Measurements from ENCODE around the gene IRX5. TPM values are rescaled to one million over a fixed set of nuclear protein-coding genes. Genes with fewer than 3 reads are reported as not detected.

The IRX5 gene
- total RNA-seq (22.3 TPM), polyA plus RNA-seq (ENCODE audit: insufficient read depth, low read depth, low replicate concordance) (3.7 TPM)
- long read RNA-seq, donor 1, partial matches to known transcripts: 0 of 1 reads
- long read RNA-seq, donor 1, other reads (novel, unspliced or antisense): 0 of 1 reads
- long read RNA-seq, donor 2, transcript IRX5-202 (3 exons, 2,401 nt): major isoform, 5 of 6 reads
- long read RNA-seq, donor 2, partial matches to known transcripts: 0 of 6 reads
- long read RNA-seq, donor 2, other reads (novel, unspliced or antisense): 0 of 6 reads
- long read RNA-seq, donor 3, partial matches to known transcripts: 0 of 3 reads
- long read RNA-seq, donor 3, other reads (novel, unspliced or antisense): 0 of 3 reads
- long read RNA-seq, donor 4, partial matches to known transcripts: 0 of 5 reads
- long read RNA-seq, donor 4, other reads (novel, unspliced or antisense): 0 of 5 reads
- long read RNA-seq, donor 5: 0 reads
- long read RNA-seq, donor 6: 0 reads
- long read RNA-seq, donor 7, transcript IRX5-202 (3 exons, 2,401 nt): major isoform, 29 of 42 reads
- long read RNA-seq, donor 7, partial matches to known transcripts: 0 of 42 reads
- long read RNA-seq, donor 7, other reads (novel, unspliced or antisense): 10 of 42 reads
- long read RNA-seq, donor 8, partial matches to known transcripts: 0 of 5 reads
- long read RNA-seq, donor 8, other reads (novel, unspliced or antisense): 0 of 5 reads
- long read RNA-seq, donor 9, partial matches to known transcripts: 0 of 1 reads
- long read RNA-seq, donor 9, other reads (novel, unspliced or antisense): 0 of 1 reads
- long read RNA-seq, donor 10, partial matches to known transcripts: 10 of 13 reads
- long read RNA-seq, donor 10, other reads (novel, unspliced or antisense): 0 of 13 reads

- TF ChIP-seq, protein P1, sequence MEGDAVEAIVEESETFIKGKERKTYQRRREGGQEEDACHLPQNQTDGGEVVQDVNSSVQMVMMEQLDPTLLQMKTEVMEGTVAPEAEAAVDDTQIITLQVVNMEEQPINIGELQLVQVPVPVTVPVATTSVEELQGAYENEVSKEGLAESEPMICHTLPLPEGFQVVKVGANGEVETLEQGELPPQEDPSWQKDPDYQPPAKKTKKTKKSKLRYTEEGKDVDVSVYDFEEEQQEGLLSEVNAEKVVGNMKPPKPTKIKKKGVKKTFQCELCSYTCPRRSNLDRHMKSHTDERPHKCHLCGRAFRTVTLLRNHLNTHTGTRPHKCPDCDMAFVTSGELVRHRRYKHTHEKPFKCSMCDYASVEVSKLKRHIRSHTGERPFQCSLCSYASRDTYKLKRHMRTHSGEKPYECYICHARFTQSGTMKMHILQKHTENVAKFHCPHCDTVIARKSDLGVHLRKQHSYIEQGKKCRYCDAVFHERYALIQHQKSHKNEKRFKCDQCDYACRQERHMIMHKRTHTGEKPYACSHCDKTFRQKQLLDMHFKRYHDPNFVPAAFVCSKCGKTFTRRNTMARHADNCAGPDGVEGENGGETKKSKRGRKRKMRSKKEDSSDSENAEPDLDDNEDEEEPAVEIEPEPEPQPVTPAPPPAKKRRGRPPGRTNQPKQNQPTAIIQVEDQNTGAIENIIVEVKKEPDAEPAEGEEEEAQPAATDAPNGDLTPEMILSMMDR (IDR thresholded peaks at IDR 0.05; ENCODE audit: borderline replicate concordance, extremely low read depth, insufficient read depth): no peak
- Histone ChIP-seq H3K27me3 (ENCODE audit: control insufficient read depth, insufficient read depth, low read length) (peaks cover 57% of the 10 kb centered on the region), H3K9me3 (ENCODE audit: control insufficient read depth in 2 of 3, insufficient read depth in 1 of 3, low read length in 3 of 3) (no peaks in the 10 kb centered on the region), H3K4me1 (ENCODE audit: control insufficient read depth in 2 of 3, insufficient read depth in 2 of 3, low read depth in 1 of 3, low read length in 3 of 3) (peaks cover 0 to 11% (median 0%) of the 10 kb centered on the region in 3 donors), H3K27ac (ENCODE audit: low read depth in 2 of 2, low read length in 2 of 2) (peak within 1 kb of the TSS; percentile 51 to 66), H3K4me3 (ENCODE audit: low read length in 3 of 3) (peak within 1 kb of the TSS; percentile 79 to 83 (median 80)), H3K9ac (ENCODE audit: low read length in 3 of 3) (peak within 1 kb of the TSS; percentile 54 to 74 (median 55)), H3K36me3 (ENCODE audit: control insufficient read depth in 2 of 3, insufficient read depth in 3 of 3, low read length in 3 of 3) (no peaks in the 10 kb centered on the region)
- DNase-seq (peak; percentile 92 to 98 (median 95)), FAIRE-seq (no peak)
- intact Hi-C loops (cut with DNase I): no loop called here
Measured at GRCh38 chr16:54930005-54930868, at the start of gene IRX5. IRX5 (plus strand) TSS chr16:54930865; CDS start chr16:54931199, 334 bp downstream.

DNA sequence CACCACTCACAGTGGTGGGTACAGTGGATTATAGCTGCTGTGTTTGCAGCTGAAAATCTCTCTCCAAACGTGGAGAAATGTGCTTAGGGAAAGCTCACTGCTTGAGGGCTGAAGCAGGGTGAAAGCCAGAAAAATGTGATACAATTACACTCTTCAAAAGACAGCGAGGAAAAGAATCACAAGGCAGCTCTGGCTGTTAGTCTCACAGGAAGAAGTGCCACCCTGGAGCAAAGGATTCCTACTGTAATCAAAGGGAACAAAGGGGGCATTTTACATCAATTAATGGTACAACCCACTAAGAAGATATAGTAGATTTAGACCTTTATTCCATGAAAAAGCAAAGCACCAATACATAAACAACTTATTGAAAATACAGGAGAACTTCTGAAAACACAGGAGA, 48.1 kb upstream of the IRX5 start:
- Histone ChIP-seq H3K36me3 (ENCODE audit: control insufficient read depth in 2 of 3, insufficient read depth in 3 of 3, low read length in 3 of 3) (no peaks in the 10 kb centered on the region), H3K9me3 (ENCODE audit: control insufficient read depth in 2 of 3, insufficient read depth in 1 of 3, low read length in 3 of 3) (peaks cover 0 to 10% (median 4%) of the 10 kb centered on the region in 3 donors), H3K9ac (ENCODE audit: low read length in 3 of 3) (no peak overlapping the region), H3K27ac (ENCODE audit: low read depth in 2 of 2, low read length in 2 of 2) (no peak overlapping the region), H3K4me3 (ENCODE audit: low read length in 3 of 3) (no peak overlapping the region), H3K27me3 (ENCODE audit: control insufficient read depth, insufficient read depth, low read length) (no peaks in the 10 kb centered on the region), H3K4me1 (ENCODE audit: control insufficient read depth in 2 of 3, insufficient read depth in 2 of 3, low read depth in 1 of 3, low read length in 3 of 3) (no peaks in the 10 kb centered on the region)
- no peak for DNase-seq
- TF ChIP-seq, protein P1 (IDR thresholded peaks at IDR 0.05; ENCODE audit: borderline replicate concordance, extremely low read depth, insufficient read depth): no peak
- no peak for FAIRE-seq
- intact Hi-C loops (cut with DNase I): no loop called here

- Histone ChIP-seq H3K9ac (ENCODE audit: low read length in 3 of 3) (no peak overlapping the region), H3K27ac (ENCODE audit: low read depth in 2 of 2, low read length in 2 of 2) (no peak overlapping the region), H3K4me3 (ENCODE audit: low read length in 3 of 3) (no peak overlapping the region), H3K4me1 (ENCODE audit: control insufficient read depth in 2 of 3, insufficient read depth in 2 of 3, low read depth in 1 of 3, low read length in 3 of 3) (no peaks in the 10 kb centered on the region), H3K27me3 (ENCODE audit: control insufficient read depth, insufficient read depth, low read length) (no peaks in the 10 kb centered on the region), H3K9me3 (ENCODE audit: control insufficient read depth in 2 of 3, insufficient read depth in 1 of 3, low read length in 3 of 3) (peaks cover 0 to 10% (median 4%) of the 10 kb centered on the region in 3 donors), H3K36me3 (ENCODE audit: control insufficient read depth in 2 of 3, insufficient read depth in 3 of 3, low read length in 3 of 3) (no peaks in the 10 kb centered on the region)
- TF ChIP-seq, protein P1 (IDR thresholded peaks at IDR 0.05; ENCODE audit: borderline replicate concordance, extremely low read depth, insufficient read depth): no peak
- no peak for DNase-seq
- FAIRE-seq: no peak
- intact Hi-C loops (cut with DNase I): no loop called here
Measured at GRCh38 chr16:54883358-54883757, 47.3 kb upstream of the IRX5 start.
